ENCODE data around the gene NTHL1.

Gene NTHL1

GRCh38 chr16:1998360-1998835 is 49.2 kb downstream of the NTHL1 start:
- Histone ChIP-seq H3K9ac (ENCODE audit: low read length) (no peak overlapping the region), H3K36me3 (ENCODE audit: control insufficient read depth in 1 of 2, insufficient read depth in 2 of 2, low read length in 2 of 2) (peaks cover 59 to 65% of the 10 kb centered on the region in 2 experiments), H3K27ac (ENCODE audit: low read depth, low read length) (no peak overlapping the region), H2BK120ac (ENCODE audit: insufficient read depth, low read length, poor library complexity) (no peak overlapping the region), H4K8ac (ENCODE audit: low read depth, low read length) (no peak overlapping the region), H3K4ac (ENCODE audit: low read depth, low read length) (no peak overlapping the region), H3K18ac (ENCODE audit: low read length) (no peak overlapping the region), H3K14ac (ENCODE audit: low read length) (no peak overlapping the region), H3K23ac (ENCODE audit: low read length) (no peak overlapping the region), H4K12ac (ENCODE audit: low read depth, low read length) (no peak overlapping the region), H3K4me1 (ENCODE audit: control insufficient read depth in 1 of 2, insufficient read depth in 2 of 2, low read length in 2 of 2) (no peaks in the 10 kb centered on the region), H3K4me2 (ENCODE audit: low read length) (no peak overlapping the region), H3K79me1 (ENCODE audit: low read length) (no peaks in the 10 kb centered on the region), H3K9me3 (ENCODE audit: insufficient read depth, low read depth, low read length) (no peaks in the 10 kb centered on the region), H2AK5ac (ENCODE audit: low read length) (no peak overlapping the region), H4K91ac (ENCODE audit: low read depth, low read length) (no peak overlapping the region), H2BK12ac (ENCODE audit: low read length) (no peak overlapping the region), H3K79me2 (ENCODE audit: control insufficient read depth, insufficient read depth, low read length, poor library complexity) (no peaks in the 10 kb centered on the region), H3K27me3 (ENCODE audit: insufficient read depth, low read length) (no peaks in the 10 kb centered on the region), H3K4me3 (ENCODE audit: low read depth, low read length) (no peak overlapping the region), H2BK5ac (ENCODE audit: low read depth, low read length, poor library complexity) (no peak overlapping the region), H2AFZ (ENCODE audit: insufficient read depth, low read length, poor library complexity) (no peak overlapping the region)
- no CpG with 5 or more reads among the region's 27 CpGs for WGBS (ENCODE audit: extremely low coverage, insufficient coverage, insufficient read length)
- DNase-seq, result no peak

GRCh38 chr16:1997494-1998359 is 49.9 kb downstream of the NTHL1 start:
- H4K12ac ChIP-seq (ENCODE audit: low read depth, low read length), result no peak overlapping the region
- no peak overlapping the region for H3K4ac ChIP-seq (ENCODE audit: low read depth, low read length)
- H3K36me3 ChIP-seq (ENCODE audit: control insufficient read depth in 1 of 2, insufficient read depth in 2 of 2, low read length in 2 of 2), result peaks cover 53 to 58% of the 10 kb centered on the region in 2 experiments
- no peak overlapping the region for H4K91ac ChIP-seq (ENCODE audit: low read depth, low read length)
- H3K79me1 ChIP-seq (ENCODE audit: low read length), result no peaks in the 10 kb centered on the region
- no peak overlapping the region for H2BK5ac ChIP-seq (ENCODE audit: low read depth, low read length, poor library complexity)
- no CpG with 5 or more reads among the region's 26 CpGs for WGBS (ENCODE audit: extremely low coverage, insufficient coverage, insufficient read length)
- H4K8ac ChIP-seq (ENCODE audit: low read depth, low read length), result no peak overlapping the region
- no peak overlapping the region for H3K4me2 ChIP-seq (ENCODE audit: low read length)
- no peak overlapping the region for H3K23ac ChIP-seq (ENCODE audit: low read length)
- H3K27ac ChIP-seq (ENCODE audit: low read depth, low read length), result no peak overlapping the region
- no peak overlapping the region for H3K9ac ChIP-seq (ENCODE audit: low read length)
- H2BK12ac ChIP-seq (ENCODE audit: low read length), result no peak overlapping the region
- H3K4me1 ChIP-seq (ENCODE audit: control insufficient read depth in 1 of 2, insufficient read depth in 2 of 2, low read length in 2 of 2), result no peaks in the 10 kb centered on the region
- H3K4me3 ChIP-seq (ENCODE audit: low read depth, low read length), result no peak overlapping the region
- H2BK120ac ChIP-seq (ENCODE audit: insufficient read depth, low read length, poor library complexity), result no peak overlapping the region
- no peak overlapping the region for H2AK5ac ChIP-seq (ENCODE audit: low read length)
- H3K18ac ChIP-seq (ENCODE audit: low read length), result no peak overlapping the region
- no peaks in the 10 kb centered on the region for H3K27me3 ChIP-seq (ENCODE audit: insufficient read depth, low read length)
- H2AFZ ChIP-seq (ENCODE audit: insufficient read depth, low read length, poor library complexity), result no peak overlapping the region
- peaks cover 2% of the 10 kb centered on the region for H3K9me3 ChIP-seq (ENCODE audit: insufficient read depth, low read depth, low read length)
- DNase-seq, result no peak
- no peaks in the 10 kb centered on the region for H3K79me2 ChIP-seq (ENCODE audit: control insufficient read depth, insufficient read depth, low read length, poor library complexity)
- no peak overlapping the region for H3K14ac ChIP-seq (ENCODE audit: low read length)

DNA sequence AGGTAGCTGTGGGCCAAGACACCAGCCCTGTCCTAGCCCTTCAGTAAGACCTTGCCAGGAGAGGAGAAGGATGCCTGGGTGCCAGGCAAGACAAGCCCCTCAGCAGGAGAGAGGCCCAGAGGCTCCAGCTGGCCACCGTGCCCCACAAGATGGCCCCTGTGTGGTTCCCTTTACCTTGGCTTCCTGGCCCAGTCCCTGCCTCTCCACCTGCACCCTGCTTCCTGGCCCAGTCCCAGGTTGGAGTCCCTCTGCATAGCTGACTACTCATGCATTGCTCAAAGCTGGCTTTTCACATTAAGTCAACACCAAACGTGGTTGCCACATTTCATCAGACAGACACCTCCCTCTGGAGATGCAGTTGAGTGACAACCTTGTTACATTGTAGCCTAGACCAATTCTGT is 53.9 kb downstream of the NTHL1 start:
- Histone ChIP-seq H3K27ac (ENCODE audit: low read depth, low read length) (no peak overlapping the region), H4K12ac (ENCODE audit: low read depth, low read length) (no peak overlapping the region), H3K9ac (ENCODE audit: low read length) (no peak overlapping the region), H3K4me1 (ENCODE audit: control insufficient read depth in 1 of 2, insufficient read depth in 2 of 2, low read length in 2 of 2) (peaks cover 9 to 18% of the 10 kb centered on the region in 2 experiments), H2BK120ac (ENCODE audit: insufficient read depth, low read length, poor library complexity) (no peak overlapping the region), H3K27me3 (ENCODE audit: insufficient read depth, low read length) (peaks cover 31% of the 10 kb centered on the region), H2BK5ac (ENCODE audit: low read depth, low read length, poor library complexity) (no peak overlapping the region), H4K8ac (ENCODE audit: low read depth, low read length) (no peak overlapping the region), H2BK12ac (ENCODE audit: low read length) (no peak overlapping the region), H3K4me3 (ENCODE audit: low read depth, low read length) (no peak overlapping the region), H3K79me2 (ENCODE audit: control insufficient read depth, insufficient read depth, low read length, poor library complexity) (no peaks in the 10 kb centered on the region), H4K91ac (ENCODE audit: low read depth, low read length) (no peak overlapping the region), H3K18ac (ENCODE audit: low read length) (no peak overlapping the region), H3K4me2 (ENCODE audit: low read length) (no peak overlapping the region), H3K14ac (ENCODE audit: low read length) (no peak overlapping the region), H2AK5ac (ENCODE audit: low read length) (no peak overlapping the region), H3K4ac (ENCODE audit: low read depth, low read length) (no peak overlapping the region), H2AFZ (ENCODE audit: insufficient read depth, low read length, poor library complexity) (no peak overlapping the region), H3K23ac (ENCODE audit: low read length) (no peak overlapping the region), H3K9me3 (ENCODE audit: insufficient read depth, low read depth, low read length) (peaks cover 19% of the 10 kb centered on the region), H3K36me3 (ENCODE audit: control insufficient read depth in 1 of 2, insufficient read depth in 2 of 2, low read length in 2 of 2) (peaks cover 14 to 20% of the 10 kb centered on the region in 2 experiments), H3K79me1 (ENCODE audit: low read length) (peaks cover 5% of the 10 kb centered on the region)
- no CpG with 5 or more reads among the region's 2 CpGs for WGBS (ENCODE audit: extremely low coverage, insufficient coverage, insufficient read length)
- DNase-seq, result peak in 1 of 2 donors; percentile 36

DNA sequence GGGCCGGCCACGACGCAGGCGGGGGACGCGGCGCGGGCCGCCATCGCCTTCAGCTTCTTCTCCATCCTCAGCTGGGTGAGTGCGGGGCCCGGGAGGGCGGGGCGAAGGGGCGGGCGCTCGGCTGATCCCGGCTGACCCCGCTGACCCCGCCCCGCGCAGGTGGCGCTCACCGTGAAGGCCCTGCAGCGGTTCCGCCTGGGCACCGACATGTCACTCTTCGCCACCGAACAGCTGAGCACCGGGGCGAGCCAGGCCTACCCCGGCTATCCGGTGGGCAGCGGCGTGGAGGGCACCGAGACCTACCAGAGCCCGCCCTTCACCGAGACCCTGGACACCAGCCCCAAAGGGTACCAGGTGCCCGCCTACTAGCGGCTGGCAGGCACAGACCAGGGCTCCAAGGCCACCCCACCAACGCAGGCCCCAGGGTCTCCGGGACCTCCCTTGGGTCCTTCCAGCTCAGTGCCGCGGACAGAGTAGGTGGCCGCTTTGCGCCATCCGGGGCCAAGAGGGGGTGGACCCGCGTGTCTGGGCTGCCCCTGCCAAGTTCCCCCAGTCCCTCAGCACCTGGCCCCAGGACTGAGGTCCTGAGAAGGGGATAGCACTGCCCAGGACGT is 54.8 kb downstream of the NTHL1 start:
- no peak overlapping the region for H2BK120ac ChIP-seq (ENCODE audit: insufficient read depth, low read length, poor library complexity)
- H4K12ac ChIP-seq (ENCODE audit: low read depth, low read length), result no peak overlapping the region
- peak overlapping the region; percentile 44 for H4K8ac ChIP-seq (ENCODE audit: low read depth, low read length)
- no peak overlapping the region for H3K18ac ChIP-seq (ENCODE audit: low read length)
- no peak for DNase-seq
- no peaks in the 10 kb centered on the region for H3K79me2 ChIP-seq (ENCODE audit: control insufficient read depth, insufficient read depth, low read length, poor library complexity)
- H3K9me3 ChIP-seq (ENCODE audit: insufficient read depth, low read depth, low read length), result peaks cover 19% of the 10 kb centered on the region
- no peak overlapping the region for H4K91ac ChIP-seq (ENCODE audit: low read depth, low read length)
- no peak overlapping the region for H3K23ac ChIP-seq (ENCODE audit: low read length)
- H3K79me1 ChIP-seq (ENCODE audit: low read length), result peaks cover 5% of the 10 kb centered on the region
- no peak overlapping the region for H2AK5ac ChIP-seq (ENCODE audit: low read length)
- no peak overlapping the region for H3K4ac ChIP-seq (ENCODE audit: low read depth, low read length)
- peaks cover 5 to 10% of the 10 kb centered on the region in 2 experiments for H3K36me3 ChIP-seq (ENCODE audit: control insufficient read depth in 1 of 2, insufficient read depth in 2 of 2, low read length in 2 of 2)
- H3K4me3 ChIP-seq (ENCODE audit: low read depth, low read length), result peak overlapping the region; percentile 32
- H3K4me1 ChIP-seq (ENCODE audit: control insufficient read depth in 1 of 2, insufficient read depth in 2 of 2, low read length in 2 of 2), result peaks cover 9 to 18% of the 10 kb centered on the region in 2 experiments
- no peak overlapping the region for H2BK12ac ChIP-seq (ENCODE audit: low read length)
- no peak overlapping the region for H3K27ac ChIP-seq (ENCODE audit: low read depth, low read length)
- peak overlapping the region; percentile 42 for H3K4me2 ChIP-seq (ENCODE audit: low read length)
- H2AFZ ChIP-seq (ENCODE audit: insufficient read depth, low read length, poor library complexity), result peak overlapping the region; percentile 28
- H3K27me3 ChIP-seq (ENCODE audit: insufficient read depth, low read length), result peaks cover 33% of the 10 kb centered on the region
- no peak overlapping the region for H3K9ac ChIP-seq (ENCODE audit: low read length)
- H2BK5ac ChIP-seq (ENCODE audit: low read depth, low read length, poor library complexity), result no peak overlapping the region
- H3K14ac ChIP-seq (ENCODE audit: low read length), result no peak overlapping the region
- no CpG with 5 or more reads among the region's 50 CpGs for WGBS (ENCODE audit: extremely low coverage, insufficient coverage, insufficient read length)

All from trophoblast cell (in vitro differentiated cells and primary cell).